NCI-H748 (cell line): ENCODE measurements around the gene IP6K3.

Experiments used
- DNase-seq: peaks from one replicate; lab custom pipeline; 2025; ENCODE audit not compliant: unreplicated experiment; lab: John Stamatoyannopoulos, UW

IP6K3 gene

GRCh38 chr6:33746651-33747100 is at the start of gene IP6K3:
TSS of gene IP6K3 (minus strand) at chr6:33746905. CDS start at chr6:33735476, 11,429 bp downstream.
- DNase-seq: no peak

GRCh38 chr6:33794910-33795623 is 48.4 kb upstream of the IP6K3 start:
- no peak for DNase-seq

- DNase-seq: no peak
Measured at GRCh38 chr6:33792981-33793380, 46.3 kb upstream of the IP6K3 start.

- DNase-seq: no peak
Measured at GRCh38 chr6:33791620-33792019, 44.9 kb upstream of the IP6K3 start.

GRCh38 chr6:33790910-33791309 is 44.2 kb upstream of the IP6K3 start:
- no peak for DNase-seq

GRCh38 chr6:33790379-33790778 is 43.7 kb upstream of the IP6K3 start:
- DNase-seq: no peak

- DNase-seq: no peak
Measured at GRCh38 chr6:33789550-33789895, 42.8 kb upstream of the IP6K3 start.

- DNase-seq: peak; percentile 95
Measured at GRCh38 chr6:33788694-33789549, 42.2 kb upstream of the IP6K3 start, which contains the start of gene LEMD2. TSS of gene LEMD2 (minus strand) at chr6:33789130. CDS start at chr6:33789116, 14 bp downstream.

GRCh38 chr6:33787954-33788693 is 41.4 kb upstream of the IP6K3 start:
- peak; percentile 72 for DNase-seq

- no peak for DNase-seq
Measured at GRCh38 chr6:33787346-33787953, 40.7 kb upstream of the IP6K3 start.

GRCh38 chr6:33786736-33787135 is 40.0 kb upstream of the IP6K3 start:
- no peak for DNase-seq

GRCh38 chr6:33785778-33786177 is 39.1 kb upstream of the IP6K3 start:
- DNase-seq: no peak

GRCh38 chr6:33784787-33785186 is 38.1 kb upstream of the IP6K3 start:
- DNase-seq: no peak

GRCh38 chr6:33783781-33784520 is 37.2 kb upstream of the IP6K3 start:
- DNase-seq: no peak

- no peak for DNase-seq
Measured at GRCh38 chr6:33782561-33782960, 35.9 kb upstream of the IP6K3 start.

GRCh38 chr6:33781131-33781975 is 34.6 kb upstream of the IP6K3 start:
- no peak for DNase-seq

GRCh38 chr6:33779895-33780294 is 33.2 kb upstream of the IP6K3 start:
- DNase-seq: no peak

GRCh38 chr6:33779290-33779689 is 32.6 kb upstream of the IP6K3 start:
- DNase-seq: no peak

- DNase-seq: no peak
Measured at GRCh38 chr6:33778444-33779121, 31.9 kb upstream of the IP6K3 start.
